GM23338 (cell line): ENCODE data around the gene EEF1G. TPM values are rescaled to one million over a fixed set of nuclear protein-coding genes. Genes with fewer than 3 reads are reported as not detected.

Experiments
- ATAC-seq: fragments of 200-7000 bp; cut with Tn5 transposase; 3 replicates; pipeline ENCODE4 v1.9.1; 2020
- DNase-seq: peaks from one replicate; pipeline ENCODE4 v3.0.0-alpha.2; 2015; ENCODE audit warnings: low spot score
- H2AFZ ChIP-seq: fragments of 200-600 bp; sonication (generic); 2 replicates; pipeline ENCODE4 v1.8.0; 2016; ENCODE audit warnings: antibody characterized with exemption, mild to moderate bottlenecking, moderate library complexity
- H3F3A ChIP-seq: fragments of 200-600 bp; sonication (generic); replicated peaks from 2 replicates; pipeline ENCODE4 v1.8.0; 2017; ENCODE audit warnings: antibody characterized with exemption, mixed run types, low read depth
- H3K27ac ChIP-seq: fragments of 200-600 bp; sonication (generic); 2 replicates; pipeline ENCODE4 v1.6.1; 2016; ENCODE audit warnings: low read depth
- H3K27me3 ChIP-seq: fragments of 200-600 bp; sonication (generic); 2 replicates; pipeline ENCODE4 v1.8.0; 2016; ENCODE audit warnings: mild to moderate bottlenecking, mixed run types, moderate library complexity; ENCODE audit not compliant: insufficient read depth
- H3K36me3 ChIP-seq: fragments of 200-600 bp; sonication (generic); 2 replicates; pipeline ENCODE4 v1.8.0; 2016; ENCODE audit warnings: mild to moderate bottlenecking; ENCODE audit not compliant: insufficient read depth
- H3K4me1 ChIP-seq: fragments of 200-600 bp; sonication (generic); 2 replicates; pipeline ENCODE4 v1.8.0; 2016; ENCODE audit warnings: mild to moderate bottlenecking, moderate library complexity; ENCODE audit not compliant: insufficient read depth
- H3K4me2 ChIP-seq: fragments of 200-600 bp; sonication (generic); 2 replicates; pipeline ENCODE4 v1.7.1; 2017; ENCODE audit warnings: mixed run types
- H3K4me3 ChIP-seq: fragments of 200-600 bp; sonication (generic); 2 replicates; pipeline ENCODE4 v1.6.1; 2016; ENCODE audit warnings: mixed run types
- H3K79me2 ChIP-seq: fragments of 200-600 bp; sonication (generic); replicated peaks from 2 replicates; pipeline ENCODE4 v1.8.0; 2017; ENCODE audit warnings: mild to moderate bottlenecking; ENCODE audit not compliant: insufficient read depth
- H3K9me2 ChIP-seq: fragments of 200-600 bp; sonication (generic); 2 replicates; pipeline ENCODE4 v1.8.0; 2017; ENCODE audit not compliant: insufficient read depth
- H4K20me1 ChIP-seq: fragments of 200-600 bp; sonication (generic); replicated peaks from 2 replicates; pipeline ENCODE4 v1.8.0; 2017; ENCODE audit warnings: mild to moderate bottlenecking; ENCODE audit not compliant: insufficient read depth
- H3K27ac Mint-ChIP-seq: 2 replicates; pipeline ENCODE4 v1.8.0; 2020; ENCODE audit warnings: inconsistent platforms, mild to moderate bottlenecking, moderate library complexity, mixed read lengths
- H3K27me3 Mint-ChIP-seq: 3 replicates; pipeline ENCODE4 v1.8.0; 2022; ENCODE audit warnings: low read depth, mild to moderate bottlenecking, moderate library complexity, mixed read lengths, inconsistent platforms; ENCODE audit not compliant: insufficient read depth, poor library complexity
- H3K36me3 Mint-ChIP-seq: 3 replicates; pipeline ENCODE4 v1.8.0; 2021; ENCODE audit warnings: low read depth, mild to moderate bottlenecking, inconsistent platforms, moderate library complexity, mixed read lengths
- H3K4me1 Mint-ChIP-seq: 3 replicates; pipeline ENCODE4 v1.8.0; 2020; ENCODE audit warnings: mild to moderate bottlenecking, inconsistent platforms, mixed read lengths
- H3K4me3 Mint-ChIP-seq: 3 replicates; pipeline ENCODE4 v1.8.0; 2021; ENCODE audit warnings: moderate library complexity, mild to moderate bottlenecking, inconsistent platforms, mixed read lengths
- H3K9me3 Mint-ChIP-seq: 3 replicates; pipeline ENCODE4 v1.8.0; 2020; ENCODE audit warnings: moderate library complexity, mild to moderate bottlenecking, inconsistent platforms, mixed read lengths
- CREB1 ChIP-seq: fragments of 250-450 bp; sonication (Bioruptor Pico); IDR thresholded peaks from 2 replicates; pipeline ENCODE4 v1.5.0; 2020; ENCODE audit warnings: low read depth, mild to moderate bottlenecking, moderate library complexity
- ETS1 ChIP-seq: IDR thresholded peaks from 2 replicates; pipeline ENCODE4 v1.6.1; 2016; ENCODE audit warnings: antibody characterized with exemption
- EZH2 ChIP-seq: fragments of 200-600 bp; sonication (generic); IDR thresholded peaks from one replicate; pipeline ENCODE4 v1.8.0; 2017; ENCODE audit warnings: antibody characterized with exemption, mild to moderate bottlenecking, low read depth; ENCODE audit not compliant: unreplicated experiment
- NANOG ChIP-seq: IDR thresholded peaks from 2 replicates; pipeline ENCODE4 v1.6.1; 2016; ENCODE audit warnings: antibody characterized with exemption, borderline replicate concordance
- POLR2AphosphoS5 ChIP-seq: IDR thresholded peaks from 2 replicates; pipeline ENCODE4 v1.6.1; 2016; ENCODE audit warnings: antibody characterized with exemption, low read depth
- REST ChIP-seq: IDR thresholded peaks from one replicate; pipeline ENCODE4 v1.6.1; 2018; ENCODE audit warnings: antibody characterized with exemption; ENCODE audit not compliant: unreplicated experiment
- STAT1 ChIP-seq: IDR thresholded peaks from one replicate; pipeline ENCODE4 v1.6.1; 2016; ENCODE audit warnings: antibody characterized with exemption; ENCODE audit not compliant: unreplicated experiment
- polyA plus RNA-seq: library from polyadenylated mRNA; unstranded; fragments of >200 nt; fragmentation: Nextera tagmentation; extraction: Ambion mirVana; gene quantifications from 2 replicates; pipeline ENCODE4 v1.2.1, GENCODE V29; 2016
- total RNA-seq: library from RNA; depleted of rRNA; stranded (reverse); fragments of >200 nt; shearing (Covaris generic); gene quantifications from 2 replicates; pipeline ENCODE4 v1.2.3, GENCODE V29; 2014
- TF ChIP-seq, protein P1 (sequence below), 2 experiments: fragments of 200-600 bp in 1 of 2; sonication (generic) in 1 of 2; conservative IDR thresholded peaks; 2 replicates each; pipeline versions ENCODE4 v1.5.1 to v1.6.1; 2016 to 2017; ENCODE audit warnings: antibody characterized with exemption in 2 of 2, low read depth in 2 of 2, mild to moderate bottlenecking in 2 of 2, moderate library complexity in 1 of 2

Gene EEF1G
- total and polyA plus RNA-seq, 2 experiments from 2014 or later: 696 to 1,316 TPM

DNA sequence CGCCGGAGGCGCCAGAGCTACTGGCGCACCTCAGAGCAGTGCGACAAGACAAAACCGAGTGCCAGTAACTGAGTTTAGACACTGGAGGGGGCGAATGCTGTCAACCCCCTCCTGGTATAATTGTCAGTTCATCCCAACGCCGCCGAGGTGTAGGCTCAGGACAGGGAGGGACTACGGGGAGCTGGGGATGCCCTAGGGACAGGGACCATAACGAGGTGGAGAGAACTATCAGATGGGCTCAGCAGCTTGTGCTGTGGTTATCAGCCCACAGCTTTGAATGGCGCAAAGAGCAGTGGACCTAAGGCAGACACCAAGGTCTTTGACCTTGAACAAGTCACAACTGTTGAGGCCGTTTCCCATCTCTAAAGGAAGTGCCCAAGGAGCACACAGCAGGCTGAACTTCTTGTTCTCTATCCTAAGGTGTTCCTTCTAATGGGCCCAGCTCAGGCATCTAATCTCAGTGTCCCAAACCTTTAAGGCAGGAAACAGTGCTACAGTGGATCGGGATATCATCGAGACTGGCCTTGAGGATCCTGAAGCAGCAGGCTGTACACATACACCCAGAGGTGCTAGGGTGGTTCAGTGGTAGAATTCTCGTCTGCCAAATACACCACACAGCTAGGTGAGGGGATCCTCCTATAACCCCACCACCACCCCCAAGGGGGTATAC lies 18.6 kb upstream of the EEF1G start:
- Mint-ChIP-seq H3K36me3 (peaks cover 64% of the 10 kb centered on the region), H3K27ac (peak overlapping the region; percentile 94), H3K4me3 (peak overlapping the region; percentile 98), H3K4me1 (peaks cover 18% of the 10 kb centered on the region), H3K9me3 (peaks cover 4% of the 10 kb centered on the region; the same call in 2 of the 3 replicates), H3K27me3 (peaks cover 27% of the 10 kb centered on the region)
- DNase-seq (no peak), ATAC-seq (peak; percentile 14)
- Histone ChIP-seq H3K4me1 (peaks cover 12% of the 10 kb centered on the region; the same call in 1 of the 2 replicates), H2AFZ (peak overlapping the region; percentile 9; the same call in 1 of the 2 replicates), H3K36me3 (peaks cover 35% of the 10 kb centered on the region), H3K4me3 (peak overlapping the region; percentile 63), H4K20me1 (peaks cover 17% of the 10 kb centered on the region), H3K4me2 (peak overlapping the region; percentile 92), H3K79me2 (peaks cover 19% of the 10 kb centered on the region), H3K27ac (0 out of 2 replicates have a peak overlapping the region, but pooled peaks have one; percentile 75), H3K27me3 (no peaks in the 10 kb centered on the region), H3K9me2 (no peaks in the 10 kb centered on the region), H3F3A (peaks cover 57% of the 10 kb centered on the region)
- TF ChIP-seq STAT1: no peak
- no peak for TF ChIP-seq REST

DNA sequence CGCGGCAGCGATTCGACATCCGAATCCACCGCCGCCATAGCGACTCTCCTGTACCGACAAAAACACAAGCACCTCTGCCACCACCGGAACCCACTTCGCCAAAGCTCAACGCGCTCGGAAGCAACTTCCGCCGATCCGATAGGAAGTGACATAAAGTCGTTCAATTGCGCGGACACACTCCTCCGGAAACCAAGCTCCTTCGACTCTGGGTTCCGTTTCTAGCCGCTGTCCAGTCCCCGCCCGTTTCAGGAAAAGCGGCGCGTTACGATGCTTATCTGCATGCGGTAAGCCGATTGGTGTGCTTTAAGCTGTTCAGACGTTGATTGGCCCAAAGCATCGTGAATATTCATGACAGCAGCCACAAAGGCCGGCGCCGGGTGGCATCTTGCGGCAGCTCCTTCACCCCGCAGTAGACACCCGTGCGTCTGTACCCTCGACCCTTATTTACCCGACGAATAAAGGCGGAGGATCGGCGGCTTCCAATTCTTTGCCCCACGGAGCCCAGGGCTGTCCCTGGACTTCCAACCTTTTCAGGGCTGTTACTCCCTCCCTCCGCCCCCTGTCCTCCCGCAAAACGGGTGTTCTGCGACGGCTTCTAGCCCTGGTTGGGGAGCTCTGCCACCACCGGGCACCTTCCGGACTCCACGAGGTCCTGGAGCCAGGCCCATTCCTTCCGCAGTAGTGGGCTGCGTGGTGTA lies 17.9 kb upstream of the EEF1G start, which contains the start of gene TUT1:
Gene TUT1, minus strand, starts transcription at position 76 of the 698 bp plus-strand sequence. Its CDS starts 38 bp downstream, at position 38.
- peaks cover 57% of the 10 kb centered on the region for H3F3A ChIP-seq
- H3K9me3 Mint-ChIP-seq: peaks cover 4% of the 10 kb centered on the region; the same call in 2 of the 3 replicates
- H3K4me1 ChIP-seq: peaks cover 12% of the 10 kb centered on the region; the same call in 1 of the 2 replicates
- H3K36me3 ChIP-seq: peaks cover 32% of the 10 kb centered on the region
- peaks cover 12% of the 10 kb centered on the region; the same call in 1 of the 2 replicates for H4K20me1 ChIP-seq
- peak within 1 kb of the TSS; percentile 95 for H3K27ac Mint-ChIP-seq
- H3K79me2 ChIP-seq: peaks cover 19% of the 10 kb centered on the region
- ATAC-seq (peak; percentile 90), DNase-seq (peak; percentile 100)
- no peaks in the 10 kb centered on the region for H3K27me3 ChIP-seq
- peaks cover 23% of the 10 kb centered on the region for H3K27me3 Mint-ChIP-seq
- peaks cover 58% of the 10 kb centered on the region for H3K36me3 Mint-ChIP-seq
- peak within 1 kb of the TSS; percentile 81 for H3K27ac ChIP-seq
- H2AFZ ChIP-seq: peak within 1 kb of the TSS; percentile 9; the same call in 1 of the 2 replicates
- peak within 1 kb of the TSS; percentile 78 for H3K4me3 ChIP-seq
- H3K9me2 ChIP-seq: no peaks in the 10 kb centered on the region
- peak within 1 kb of the TSS; percentile 99 for H3K4me2 ChIP-seq
- H3K4me3 Mint-ChIP-seq: peak within 1 kb of the TSS; percentile 98
- peaks cover 18% of the 10 kb centered on the region for H3K4me1 Mint-ChIP-seq
- TF ChIP-seq ETS1 (peak; percentile 90), EZH2 (no peak), REST (peak; percentile 58), NANOG (peak; percentile 49; the same call in 1 of the 2 replicates), POLR2AphosphoS5 (peak; percentile 90), CREB1 (CRISPR knock-in tag) (peak; percentile 98)
- TF ChIP-seq, protein P1, sequence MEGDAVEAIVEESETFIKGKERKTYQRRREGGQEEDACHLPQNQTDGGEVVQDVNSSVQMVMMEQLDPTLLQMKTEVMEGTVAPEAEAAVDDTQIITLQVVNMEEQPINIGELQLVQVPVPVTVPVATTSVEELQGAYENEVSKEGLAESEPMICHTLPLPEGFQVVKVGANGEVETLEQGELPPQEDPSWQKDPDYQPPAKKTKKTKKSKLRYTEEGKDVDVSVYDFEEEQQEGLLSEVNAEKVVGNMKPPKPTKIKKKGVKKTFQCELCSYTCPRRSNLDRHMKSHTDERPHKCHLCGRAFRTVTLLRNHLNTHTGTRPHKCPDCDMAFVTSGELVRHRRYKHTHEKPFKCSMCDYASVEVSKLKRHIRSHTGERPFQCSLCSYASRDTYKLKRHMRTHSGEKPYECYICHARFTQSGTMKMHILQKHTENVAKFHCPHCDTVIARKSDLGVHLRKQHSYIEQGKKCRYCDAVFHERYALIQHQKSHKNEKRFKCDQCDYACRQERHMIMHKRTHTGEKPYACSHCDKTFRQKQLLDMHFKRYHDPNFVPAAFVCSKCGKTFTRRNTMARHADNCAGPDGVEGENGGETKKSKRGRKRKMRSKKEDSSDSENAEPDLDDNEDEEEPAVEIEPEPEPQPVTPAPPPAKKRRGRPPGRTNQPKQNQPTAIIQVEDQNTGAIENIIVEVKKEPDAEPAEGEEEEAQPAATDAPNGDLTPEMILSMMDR (conservative IDR thresholded peaks at IDR 0.05; ENCODE audit: low read depth in 2 of 2): no peak
